ENCODE measurements around the gene CDR2L.
A peak's percentile ranks its signal among the peaks of the same experiment; 100 is the strongest.
"Not testable (repeated sequence)": the region's sequence is repeated elsewhere in the genome, so short reads cannot be mapped to it uniquely, and the experiment has no call there.

Gene CDR2L

GRCh38 chr17:74964988-74965622 lies 22.3 kb upstream of the CDR2L start:
- H3K4me3 ChIP-seq (replicated peaks in 1 of 2; ENCODE audit: low read depth in 2 of 2, low read length in 2 of 2): no peak overlapping the region
- no peak for TF ChIP-seq CTCF (IDR thresholded peaks at IDR 0.05; ENCODE audit: low read depth, low read length)
- no peak for DNase-seq (ENCODE audit: low read depth in 2 of 2)

- TF ChIP-seq CTCF (IDR thresholded peaks at IDR 0.05; ENCODE audit: low read depth, low read length): no peak
- no peak for DNase-seq (ENCODE audit: low read depth in 2 of 2)
- H3K4me3 ChIP-seq (replicated peaks in 1 of 2; ENCODE audit: low read depth in 2 of 2, low read length in 2 of 2): no peak overlapping the region
Observed at GRCh38 chr17:74968361-74968780, 19.1 kb upstream of the CDR2L start.

GRCh38 chr17:74969501-74969900 lies 17.9 kb upstream of the CDR2L start:
- not testable (repeated sequence) for DNase-seq (ENCODE audit: low read depth in 2 of 2); H3K4me3 ChIP-seq (replicated peaks in 1 of 2; ENCODE audit: low read depth in 2 of 2, low read length in 2 of 2)

GRCh38 chr17:74970395-74970794 lies 17.0 kb upstream of the CDR2L start:
- no peak for DNase-seq (ENCODE audit: low read depth in 2 of 2)
- no peak for TF ChIP-seq CTCF (IDR thresholded peaks at IDR 0.05; ENCODE audit: low read depth, low read length)
- H3K4me3 ChIP-seq (replicated peaks in 1 of 2; ENCODE audit: low read depth in 2 of 2, low read length in 2 of 2): no peak overlapping the region

DNA sequence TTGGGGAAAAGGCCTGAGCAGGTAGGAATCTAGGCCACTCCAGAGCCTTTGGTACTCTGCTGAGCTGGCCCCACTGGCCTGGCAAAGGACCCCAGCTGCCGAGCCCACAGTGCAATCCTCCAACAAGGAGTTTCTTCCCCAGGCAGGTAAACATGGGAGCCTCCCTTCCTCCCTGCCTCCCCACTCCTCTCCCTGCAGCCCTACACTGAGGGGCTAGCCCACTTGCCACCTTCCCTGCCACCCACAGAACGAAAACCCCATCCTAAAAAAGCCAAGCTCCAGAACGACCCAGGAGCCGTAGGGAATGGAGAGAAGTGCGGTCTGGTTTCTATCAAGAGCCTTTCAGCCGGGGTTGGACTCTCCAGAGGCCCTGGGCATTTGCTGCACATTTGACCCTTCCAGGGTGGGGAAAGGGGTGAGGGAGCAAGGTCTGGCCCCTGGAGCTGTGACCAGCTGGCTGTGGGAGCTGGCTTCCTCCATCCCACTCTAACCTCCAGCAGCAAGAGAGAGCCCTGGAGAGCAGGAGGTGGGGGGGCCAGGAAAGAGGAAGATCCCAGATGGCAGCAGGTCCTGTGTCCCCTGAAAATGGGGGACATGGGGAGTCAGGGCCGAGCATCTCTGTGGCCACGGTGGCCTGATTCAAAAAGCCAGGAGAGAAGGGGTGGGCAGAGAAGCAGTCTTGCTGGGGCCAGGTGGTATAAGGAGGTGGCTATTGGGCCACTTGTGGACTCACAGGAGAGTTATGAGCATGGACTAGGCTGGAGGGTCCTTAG lies 16.2 kb upstream of the CDR2L start:
- no peak overlapping the region for H3K4me3 ChIP-seq (replicated peaks in 1 of 2; ENCODE audit: low read depth in 2 of 2, low read length in 2 of 2)
- no peak for TF ChIP-seq CTCF (IDR thresholded peaks at IDR 0.05; ENCODE audit: low read depth, low read length)
- no peak for DNase-seq (ENCODE audit: low read depth in 2 of 2)

- H3K4me3 ChIP-seq (replicated peaks in 1 of 2; ENCODE audit: low read depth in 2 of 2, low read length in 2 of 2): no peak overlapping the region
- no peak for TF ChIP-seq CTCF (IDR thresholded peaks at IDR 0.05; ENCODE audit: low read depth, low read length)
- no peak for DNase-seq (ENCODE audit: low read depth in 2 of 2)
Observed at GRCh38 chr17:74971842-74972106, 15.7 kb upstream of the CDR2L start.

DNA sequence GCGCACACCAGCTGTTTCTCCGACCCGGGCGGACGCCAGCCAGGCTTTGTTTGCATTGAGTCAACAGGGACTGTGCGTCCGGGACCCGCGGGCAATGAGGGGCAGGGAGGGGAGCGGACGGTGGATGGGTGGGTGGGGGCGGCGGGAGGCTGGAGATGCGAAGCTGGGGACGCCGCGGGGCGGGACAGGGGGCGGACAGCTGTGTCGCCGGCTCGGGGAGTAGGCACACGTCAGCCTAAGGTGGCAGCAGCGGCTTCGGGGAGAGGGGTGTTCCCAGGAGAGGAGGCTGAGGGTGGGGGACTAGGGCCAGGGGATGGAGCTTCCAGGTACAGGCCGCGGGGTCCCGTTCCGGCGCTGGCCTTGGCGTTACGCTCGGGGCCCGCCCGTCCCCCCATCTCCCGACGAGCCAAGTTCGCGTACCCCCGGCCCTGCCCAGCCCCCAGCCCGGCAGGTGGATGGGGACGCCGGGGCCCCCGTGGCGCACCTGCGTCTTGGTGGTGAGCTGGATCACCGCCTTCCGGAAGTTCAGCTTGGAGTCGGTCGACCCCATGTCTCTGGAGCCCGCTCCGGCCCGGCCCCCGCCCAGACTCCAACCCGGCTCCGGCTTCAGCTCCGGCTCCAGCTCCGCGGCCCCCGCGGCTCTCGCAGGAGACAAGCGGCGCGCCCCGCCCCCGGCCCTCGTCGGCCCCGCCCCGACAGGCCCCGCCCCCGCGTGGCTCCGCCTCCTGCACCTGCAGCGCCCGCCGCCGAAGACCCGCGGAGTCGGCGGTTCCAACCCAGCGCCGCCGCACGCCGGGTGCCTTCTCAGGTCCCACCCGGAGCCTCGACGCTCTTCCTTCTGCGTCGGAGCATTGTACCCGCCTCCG lies 15.1 kb upstream of the CDR2L start, which contains the start of gene HID1:
Gene HID1 (minus strand): TSS at position 653 of the 866 bp plus-strand sequence. CDS start 103 bp downstream, at position 550.
- no peak for TF ChIP-seq CTCF (IDR thresholded peaks at IDR 0.05; ENCODE audit: low read depth, low read length)
- peak within 1 kb of the TSS; percentile 33 to 45 for H3K4me3 ChIP-seq (replicated peaks in 1 of 2; ENCODE audit: low read depth in 2 of 2, low read length in 2 of 2)
- no peak for DNase-seq (ENCODE audit: low read depth in 2 of 2)
